ENCODE measurements around the gene CACNB3. TPM values are rescaled to one million over a fixed set of nuclear protein-coding genes. Genes with fewer than 3 reads are reported as not detected.

CACNB3 gene
- total RNA-seq: 18.5 and 28.4 TPM in 2 replicates
- 40.6 and 46.2 TPM in 2 replicates for polyA plus RNA-seq
- polyA plus RNA-seq (2012): 61.0 and 64.3 TPM in 2 replicates
- 104 and 111 TPM in 2 replicates for polyA minus RNA-seq (ENCODE audit: low replicate concordance)

DNA sequence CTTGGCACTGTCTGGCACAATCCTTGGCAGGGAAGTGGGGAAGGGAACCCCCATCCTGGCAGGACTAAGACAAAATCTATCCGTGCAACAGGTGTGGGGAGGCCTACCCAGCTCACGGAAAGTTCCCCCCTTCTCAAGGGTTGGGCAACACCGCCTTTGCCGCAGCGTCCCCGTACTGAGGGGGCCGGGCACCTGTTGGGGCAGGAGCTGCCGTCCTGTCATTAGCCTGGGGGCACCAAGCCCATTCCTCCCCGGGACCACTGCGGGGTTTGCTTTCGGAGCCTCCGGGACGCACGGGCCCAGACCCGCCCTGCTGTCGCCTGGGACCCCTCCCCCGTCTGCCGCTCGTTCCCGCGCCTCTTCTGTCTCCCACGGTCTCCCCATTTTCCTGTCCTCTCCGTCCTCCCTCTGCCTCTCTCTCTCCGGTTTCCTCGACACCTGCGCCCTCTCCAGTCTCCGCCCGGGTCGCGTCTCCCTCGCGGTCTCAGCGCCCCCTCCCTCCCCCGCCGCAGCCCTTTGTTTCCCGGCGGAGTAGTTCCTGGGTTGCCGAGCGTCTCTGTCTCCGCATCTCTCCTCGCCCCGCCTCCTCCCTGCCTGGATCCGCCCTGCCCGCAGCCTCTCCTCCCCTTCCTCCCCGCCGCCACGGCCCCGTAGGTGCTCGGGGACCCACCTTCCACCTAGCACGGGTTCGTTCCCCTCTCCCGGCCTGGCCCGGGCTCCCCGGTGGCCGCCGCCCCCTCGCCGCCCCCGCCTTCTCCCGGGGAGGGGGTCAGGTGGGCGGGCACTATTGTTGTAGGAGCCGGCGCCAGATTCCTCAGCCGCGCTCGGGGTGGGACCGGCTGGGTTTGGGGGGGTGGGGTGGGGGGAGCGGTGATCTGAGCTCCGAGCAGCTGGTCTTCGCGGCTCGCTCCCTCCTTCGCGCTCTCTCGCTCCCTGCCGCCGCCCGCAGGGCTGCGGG, at the start of gene CACNB3:
CACNB3 (plus strand) TSS at position 624 of the 958 bp plus-strand sequence. CDS start 434 bp downstream, outside the sequence.
- H3K36me3 ChIP-seq (ENCODE audit: control insufficient read depth, insufficient read depth, low read length): no peaks in the 10 kb centered on the region
- peak; percentile 29 to 61 for DNase-seq (ENCODE audit: low read depth in 2 of 2)
- no peak within 1 kb of the TSS for H3K27ac ChIP-seq (ENCODE audit: insufficient read depth, low read length)
- H3K9ac ChIP-seq (ENCODE audit: insufficient read depth, low read length): peak within 1 kb of the TSS; percentile 39
- no peak within 1 kb of the TSS for H2AFZ ChIP-seq (ENCODE audit: low read length)
- peak within 1 kb of the TSS; percentile 51 to 72 (median 59) for H3K4me3 ChIP-seq (replicated peaks in 1 of 4; ENCODE audit: control extremely low read depth in 1 of 4, insufficient read depth in 1 of 4, low read depth in 3 of 4, low read length in 4 of 4)
- peaks cover 8% of the 10 kb centered on the region for H3K4me1 ChIP-seq (ENCODE audit: control insufficient read depth, extremely low read depth, insufficient read depth, low read length)
- H3K9me3 ChIP-seq (ENCODE audit: control insufficient read depth, insufficient read depth, low read depth, low read length): no peaks in the 10 kb centered on the region
- no peaks in the 10 kb centered on the region for H4K20me1 ChIP-seq (ENCODE audit: control insufficient read depth, extremely low read depth, insufficient read depth, low read length)
- no peaks in the 10 kb centered on the region for H3K27me3 ChIP-seq (ENCODE audit: control insufficient read depth, insufficient read depth, low read length)
- TF ChIP-seq EZH2 (IDR thresholded peaks at IDR 0.05; ENCODE audit: low read length, missing control alignments): no peak
- no peak for TF ChIP-seq CTCF (conservative IDR thresholded peaks at IDR 0.05 in 1 of 2, IDR thresholded peaks at IDR 0.05 in 1 of 2; ENCODE audit: low read depth in 1 of 2, low read length in 2 of 2)
- H3K79me2 ChIP-seq (ENCODE audit: control insufficient read depth, insufficient read depth, low read length): peaks cover 13% of the 10 kb centered on the region
- peak within 1 kb of the TSS; percentile 84 for H3K4me2 ChIP-seq (ENCODE audit: extremely low read depth, insufficient read depth, low read length)

- Histone ChIP-seq H3K9ac (ENCODE audit: insufficient read depth, low read length) (no peak overlapping the region), H4K20me1 (ENCODE audit: control insufficient read depth, extremely low read depth, insufficient read depth, low read length) (no peaks in the 10 kb centered on the region), H3K79me2 (ENCODE audit: control insufficient read depth, insufficient read depth, low read length) (no peaks in the 10 kb centered on the region), H3K27ac (ENCODE audit: insufficient read depth, low read length) (no peak overlapping the region), H3K4me3 (replicated peaks in 1 of 4; ENCODE audit: control extremely low read depth in 1 of 4, insufficient read depth in 1 of 4, low read depth in 3 of 4, low read length in 4 of 4) (no peak overlapping the region), H3K9me3 (ENCODE audit: control insufficient read depth, insufficient read depth, low read depth, low read length) (no peaks in the 10 kb centered on the region), H3K27me3 (ENCODE audit: control insufficient read depth, insufficient read depth, low read length) (no peaks in the 10 kb centered on the region), H3K36me3 (ENCODE audit: control insufficient read depth, insufficient read depth, low read length) (peaks cover 26% of the 10 kb centered on the region), H3K4me2 (ENCODE audit: extremely low read depth, insufficient read depth, low read length) (no peak overlapping the region), H2AFZ (ENCODE audit: low read length) (no peak overlapping the region), H3K4me1 (ENCODE audit: control insufficient read depth, extremely low read depth, insufficient read depth, low read length) (peaks cover 3% of the 10 kb centered on the region)
- TF ChIP-seq CTCF (conservative IDR thresholded peaks at IDR 0.05 in 1 of 2, IDR thresholded peaks at IDR 0.05 in 1 of 2; ENCODE audit: low read depth in 1 of 2, low read length in 2 of 2) (no peak), EZH2 (IDR thresholded peaks at IDR 0.05; ENCODE audit: low read length, missing control alignments) (no peak)
- DNase-seq (ENCODE audit: low read depth in 2 of 2): no peak
Observed at GRCh38 chr12:48768736-48769135, 49.6 kb upstream of the CACNB3 start.

DNA sequence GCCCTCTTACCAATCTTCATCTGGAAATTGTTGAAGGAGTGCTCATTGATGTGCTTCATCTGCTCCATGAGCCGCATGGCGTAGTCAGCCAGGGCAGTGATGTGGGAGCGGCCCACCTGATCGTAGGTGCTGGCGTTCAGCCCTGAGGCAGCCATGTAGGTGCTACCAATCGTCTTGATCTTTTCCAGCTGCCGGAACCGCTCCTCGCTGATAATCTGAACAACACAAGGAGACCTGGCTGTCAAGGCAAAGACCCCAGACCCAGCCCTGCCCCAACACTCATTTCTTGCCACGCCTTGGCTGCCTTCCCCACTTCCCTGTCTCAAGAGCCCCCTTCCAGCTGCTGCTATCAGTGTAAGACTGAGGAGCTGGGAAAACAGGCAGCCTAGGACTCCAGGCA, 47.5 kb upstream of the CACNB3 start:
- Histone ChIP-seq H3K4me3 (replicated peaks in 1 of 4; ENCODE audit: control extremely low read depth in 1 of 4, insufficient read depth in 1 of 4, low read depth in 3 of 4, low read length in 4 of 4) (no peak overlapping the region), H3K9me3 (ENCODE audit: control insufficient read depth, insufficient read depth, low read depth, low read length) (no peaks in the 10 kb centered on the region), H4K20me1 (ENCODE audit: control insufficient read depth, extremely low read depth, insufficient read depth, low read length) (no peaks in the 10 kb centered on the region), H3K4me1 (ENCODE audit: control insufficient read depth, extremely low read depth, insufficient read depth, low read length) (peaks cover 3% of the 10 kb centered on the region), H3K36me3 (ENCODE audit: control insufficient read depth, insufficient read depth, low read length) (peaks cover 35% of the 10 kb centered on the region), H3K4me2 (ENCODE audit: extremely low read depth, insufficient read depth, low read length) (no peak overlapping the region), H3K9ac (ENCODE audit: insufficient read depth, low read length) (no peak overlapping the region), H3K27me3 (ENCODE audit: control insufficient read depth, insufficient read depth, low read length) (no peaks in the 10 kb centered on the region), H2AFZ (ENCODE audit: low read length) (no peak overlapping the region), H3K27ac (ENCODE audit: insufficient read depth, low read length) (no peak overlapping the region), H3K79me2 (ENCODE audit: control insufficient read depth, insufficient read depth, low read length) (no peaks in the 10 kb centered on the region)
- no peak for DNase-seq (ENCODE audit: low read depth in 2 of 2)
- TF ChIP-seq EZH2 (IDR thresholded peaks at IDR 0.05; ENCODE audit: low read length, missing control alignments) (no peak), CTCF (conservative IDR thresholded peaks at IDR 0.05 in 1 of 2, IDR thresholded peaks at IDR 0.05 in 1 of 2; ENCODE audit: low read depth in 1 of 2, low read length in 2 of 2) (no peak)

Measured in fibroblast of lung (primary cell).